Activated CD4-positive, alpha-beta T cell treated with anti-CD3 and anti-CD28 coated beads, Interleukin-2, amount 10 ng/mL, durations not matched to agents 24 days and 14 days (primary cell): ENCODE data around the gene ZNF485. TPM values are rescaled to one million over a fixed set of nuclear protein-coding genes. Genes with fewer than 3 reads are reported as not detected.
"Not testable (repeated sequence)": the region's sequence is repeated elsewhere in the genome, so short reads cannot be mapped to it uniquely, and the experiment has no call there.

ENCODE experiments used
- DNase-seq: peaks from one replicate; pipeline ENCODE4 v3.0.0; 2022
- H3K27ac Mint-ChIP-seq: one replicate; pipeline ENCODE4 v1.8.0; 2022; ENCODE audit warnings: mild to moderate bottlenecking, mixed read lengths
- H3K27me3 Mint-ChIP-seq: one replicate; pipeline ENCODE4 v1.8.0; 2022; ENCODE audit warnings: mixed read lengths
- H3K36me3 Mint-ChIP-seq: one replicate; pipeline ENCODE4 v1.8.0; 2022; ENCODE audit warnings: low read depth, mild to moderate bottlenecking, mixed read lengths
- H3K4me1 Mint-ChIP-seq: one replicate; pipeline ENCODE4 v1.8.0; 2021; ENCODE audit warnings: mixed read lengths
- H3K4me3 Mint-ChIP-seq: one replicate; pipeline ENCODE4 v1.8.0; 2022; ENCODE audit warnings: mild to moderate bottlenecking, moderate library complexity, mixed read lengths
- H3K9me3 Mint-ChIP-seq: one replicate; pipeline ENCODE4 v1.8.0; 2021; ENCODE audit warnings: mixed read lengths
- intact Hi-C: fragments of 100-400 bp; cut with micrococcal nuclease; formaldehyde crosslinking; loops from one replicate; pipeline ENCODE4 v1.15.1; 2023
- total RNA-seq: library from RNA; stranded (reverse); gene quantifications from 2 replicates; pipeline ENCODE4 v1.2.3, GENCODE V29; 2022

Gene ZNF485
- 7.1 and 9.2 TPM in 2 replicates for total RNA-seq

DNA sequence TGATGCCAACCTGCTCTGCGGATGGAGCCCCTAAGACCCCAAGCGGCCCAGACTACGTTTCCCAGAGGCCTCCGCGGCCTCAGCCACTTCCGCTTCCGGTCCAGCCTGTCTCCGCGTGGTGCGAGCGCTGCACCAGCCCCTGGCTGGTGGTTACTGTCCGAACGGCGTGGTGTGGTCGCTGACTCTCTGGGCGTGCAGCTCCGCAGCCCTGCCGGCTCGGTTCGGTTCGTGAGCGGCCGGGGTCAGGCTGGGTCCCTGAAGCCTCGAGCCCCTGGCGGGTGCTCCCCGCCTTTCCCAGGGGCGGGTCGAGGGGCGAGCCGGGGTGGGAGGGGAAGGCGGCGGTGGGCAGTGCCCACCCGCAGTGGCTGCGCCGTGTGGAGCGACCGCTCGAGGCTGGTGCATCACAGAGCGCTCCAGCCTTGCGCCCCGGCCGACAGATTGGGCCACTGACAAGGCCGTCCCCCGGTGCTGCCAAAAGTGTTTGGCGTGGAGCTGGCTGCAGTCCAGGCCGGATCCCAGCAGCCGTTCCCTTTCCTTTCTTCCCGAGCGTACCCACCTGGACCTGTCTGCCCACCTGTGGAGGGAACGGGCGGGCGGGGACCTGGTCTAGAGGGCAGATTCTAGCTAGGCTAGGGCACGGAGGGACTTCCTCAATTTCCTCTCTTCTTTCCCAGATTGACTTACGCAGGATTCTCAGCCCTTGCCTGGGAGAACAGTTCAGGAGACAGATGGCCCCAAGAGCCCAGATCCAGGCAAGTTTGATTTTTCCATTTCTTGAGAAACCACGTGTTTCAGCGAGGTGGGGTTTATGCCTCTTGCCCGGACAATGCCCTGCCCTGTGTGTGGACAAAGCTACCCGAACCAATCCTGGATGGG is at the start of gene ZNF485:
Gene ZNF485 (plus strand): TSS at position 116 of the 876 bp plus-strand sequence. CDS start 613 bp downstream, at position 729.
- Mint-ChIP-seq H3K9me3 (peaks cover 29% of the 10 kb centered on the region), H3K4me3 (peak within 1 kb of the TSS; percentile 85), H3K27me3 (no peaks in the 10 kb centered on the region), H3K36me3 (peaks cover 44% of the 10 kb centered on the region), H3K27ac (peak within 1 kb of the TSS; percentile 83), H3K4me1 (peaks cover 24% of the 10 kb centered on the region)
- intact Hi-C loops = loop anchor here (1.0 to 5.0 kb wide), 3 partner anchors 11 to 1054 kb away; partner anchors contain the start of gene ZNF32
- peak; percentile 87 for DNase-seq

DNA sequence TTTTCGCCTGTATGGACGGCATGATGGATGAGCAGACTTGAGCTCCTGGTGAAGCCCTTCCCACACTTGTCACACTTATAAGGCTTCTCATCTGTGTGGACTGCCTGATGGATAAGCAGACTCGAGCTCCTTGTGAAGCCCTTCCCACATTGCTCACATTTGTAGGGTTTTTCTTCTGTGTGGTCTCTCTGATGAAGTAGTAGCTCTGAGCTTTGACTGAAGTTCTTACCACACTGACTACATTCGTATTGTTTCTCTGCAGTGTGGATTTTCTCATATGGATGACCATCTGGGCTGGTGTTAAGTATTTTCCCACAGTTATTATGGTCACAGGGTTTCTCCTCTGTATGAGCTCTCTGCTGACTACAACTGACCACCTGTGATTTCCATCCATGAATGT is 49.0 kb upstream of the ZNF485 start:
- Mint-ChIP-seq H3K27me3 (no peaks in the 10 kb centered on the region), H3K27ac (no peak overlapping the region), H3K9me3 (peaks cover 45% of the 10 kb centered on the region), H3K4me3 (no peak overlapping the region), H3K4me1 (no peaks in the 10 kb centered on the region), H3K36me3 (peaks cover 30% of the 10 kb centered on the region)
- DNase-seq = no peak
- intact Hi-C loops = no loop called here

DNA sequence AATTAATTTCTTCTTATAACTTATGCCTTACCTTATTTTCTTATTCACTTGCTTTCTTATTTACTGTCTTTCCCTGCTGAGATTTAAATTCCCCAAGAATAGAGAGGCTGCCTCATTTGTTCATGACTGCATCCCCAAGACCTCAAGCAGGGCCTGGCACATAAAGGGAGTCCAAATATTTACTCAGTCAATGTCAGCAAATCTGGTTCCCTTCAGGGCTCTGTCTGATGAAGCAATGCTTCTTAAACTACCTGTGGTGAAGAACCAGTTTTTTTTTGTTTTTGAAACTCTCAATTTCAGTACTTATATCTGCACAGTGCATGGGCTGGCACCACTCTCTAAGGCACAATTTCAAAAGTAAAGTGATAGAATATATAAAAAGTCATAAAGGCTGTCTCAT is 36.6 kb upstream of the ZNF485 start:
- Mint-ChIP-seq H3K4me3 (no peak overlapping the region), H3K4me1 (peaks cover 12% of the 10 kb centered on the region), H3K27ac (no peak overlapping the region), H3K36me3 (peaks cover 14% of the 10 kb centered on the region), H3K27me3 (no peaks in the 10 kb centered on the region), H3K9me3 (peaks cover 5% of the 10 kb centered on the region)
- no peak for DNase-seq
- intact Hi-C loops = no loop called here

DNA sequence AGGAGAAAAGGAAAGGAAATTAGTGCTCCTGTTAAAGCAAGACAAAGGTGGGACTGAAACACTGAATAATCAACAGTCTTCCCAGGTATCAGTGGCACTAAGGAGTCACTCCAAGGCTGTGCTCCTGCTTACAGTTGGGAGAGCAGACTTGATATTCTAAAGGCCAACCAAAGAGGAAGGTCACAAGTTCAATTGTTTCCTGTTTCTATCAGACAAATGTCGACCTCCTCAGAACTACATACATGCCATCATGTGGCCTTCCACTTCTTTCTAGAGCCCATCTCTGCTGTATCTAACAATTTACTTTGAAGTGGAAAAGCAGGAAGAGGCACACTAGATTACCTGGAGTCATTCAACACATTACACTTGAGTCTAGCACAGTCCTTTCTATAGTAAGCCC is 35.3 kb upstream of the ZNF485 start:
- DNase-seq = no peak
- intact Hi-C loops = no loop called here
- no peak overlapping the region for H3K27ac Mint-ChIP-seq
- H3K4me1 Mint-ChIP-seq = peaks cover 23% of the 10 kb centered on the region
- peaks cover 18% of the 10 kb centered on the region for H3K9me3 Mint-ChIP-seq
- H3K36me3 Mint-ChIP-seq = peaks cover 18% of the 10 kb centered on the region
- no peak overlapping the region for H3K4me3 Mint-ChIP-seq
- H3K27me3 Mint-ChIP-seq = no peaks in the 10 kb centered on the region

DNA sequence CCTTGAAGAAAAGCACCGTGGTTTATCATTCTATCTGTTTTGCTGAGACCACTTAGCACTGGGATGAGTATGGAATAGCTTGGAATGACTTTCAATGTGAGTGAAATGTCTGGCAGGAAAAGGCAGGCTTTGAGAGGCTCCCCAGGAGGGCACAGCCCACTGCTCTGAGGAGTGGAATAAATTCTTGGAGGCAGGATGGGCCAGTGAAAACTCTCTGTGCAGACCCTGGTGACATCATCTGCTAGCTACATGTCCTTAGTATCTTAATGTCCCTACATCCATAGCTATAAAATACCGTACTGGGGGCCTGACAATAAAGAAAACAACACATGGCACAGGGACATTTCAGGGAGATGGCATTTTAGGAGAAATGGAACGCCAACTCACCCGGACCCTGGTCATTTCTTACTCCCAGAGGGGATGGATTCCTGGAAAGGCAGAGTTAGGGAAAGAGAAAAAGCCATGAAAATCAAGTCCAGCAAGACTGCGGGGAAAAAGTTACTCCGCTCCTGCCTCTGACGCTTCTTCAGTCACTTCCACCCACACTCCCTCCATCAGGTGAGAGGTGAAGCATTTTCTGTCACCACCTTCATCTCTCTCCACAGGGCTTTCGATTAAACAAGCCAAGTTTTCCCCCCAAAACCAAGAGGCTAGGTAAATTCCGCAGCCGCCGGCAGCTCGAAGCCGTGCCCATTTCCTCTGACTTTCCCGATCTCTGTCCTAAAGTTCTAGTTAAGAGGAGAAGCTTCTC is 32.8 kb upstream of the ZNF485 start:
- peaks cover 31% of the 10 kb centered on the region for H3K9me3 Mint-ChIP-seq
- no peak for DNase-seq
- peaks cover 25% of the 10 kb centered on the region for H3K4me1 Mint-ChIP-seq
- peak overlapping the region; percentile 62 for H3K4me3 Mint-ChIP-seq
- no peaks in the 10 kb centered on the region for H3K27me3 Mint-ChIP-seq
- H3K36me3 Mint-ChIP-seq = peaks cover 16% of the 10 kb centered on the region
- H3K27ac Mint-ChIP-seq = no peak overlapping the region
- intact Hi-C loops = no loop called here

DNA sequence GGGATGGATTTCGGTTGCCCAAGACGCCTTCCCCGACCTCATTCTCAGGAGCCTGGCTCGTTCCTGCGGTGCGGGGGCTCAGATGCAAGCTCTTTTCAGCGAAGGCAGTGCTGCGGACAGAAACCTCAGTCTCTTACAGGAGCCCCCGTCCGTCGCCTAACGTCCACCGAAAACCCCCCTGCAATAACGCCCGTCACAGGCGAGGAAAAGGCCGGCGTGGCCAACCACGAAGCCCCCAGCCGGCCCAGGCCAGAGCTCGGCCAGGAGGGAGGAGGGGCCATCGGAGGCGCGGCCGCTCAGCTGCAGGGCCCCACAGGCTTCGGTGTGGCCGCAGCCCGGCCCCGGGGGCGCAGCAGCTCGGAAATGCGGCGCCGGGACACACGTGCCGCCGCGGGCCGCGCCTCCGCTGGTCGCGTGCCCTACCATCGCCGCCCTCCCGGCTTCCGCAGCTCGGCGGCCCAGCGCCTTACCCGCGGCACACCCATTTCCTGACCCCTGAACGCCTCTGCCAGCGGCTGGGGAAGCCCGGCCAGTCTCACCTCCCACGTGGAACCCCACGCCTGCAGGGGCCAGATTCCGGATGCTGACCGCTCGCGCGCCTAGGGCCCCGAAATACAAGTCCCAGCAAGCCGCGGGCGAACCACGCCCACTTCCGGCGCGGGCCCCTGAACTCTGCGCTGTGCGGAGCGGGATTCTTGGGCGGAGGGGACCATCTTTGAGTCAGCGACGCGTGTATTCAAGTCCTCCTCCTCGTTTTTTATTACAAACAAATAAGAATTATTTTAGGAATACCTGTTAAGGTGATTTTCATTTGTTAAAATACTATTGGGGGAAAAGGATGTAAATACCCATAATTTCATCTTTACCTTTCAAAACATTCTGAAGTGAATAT is 32.0 kb upstream of the ZNF485 start, which contains the start of gene ZNF239:
Gene ZNF239 (minus strand): TSS at position 616 of the 892 bp plus-strand sequence. CDS start 16,537 bp downstream, outside the sequence.
- H3K4me1 Mint-ChIP-seq = peaks cover 25% of the 10 kb centered on the region
- intact Hi-C loops = loop anchor here (1.0 kb wide), 1 partner anchor 21 kb away; no protein-coding TSS in a partner anchor

DNA sequence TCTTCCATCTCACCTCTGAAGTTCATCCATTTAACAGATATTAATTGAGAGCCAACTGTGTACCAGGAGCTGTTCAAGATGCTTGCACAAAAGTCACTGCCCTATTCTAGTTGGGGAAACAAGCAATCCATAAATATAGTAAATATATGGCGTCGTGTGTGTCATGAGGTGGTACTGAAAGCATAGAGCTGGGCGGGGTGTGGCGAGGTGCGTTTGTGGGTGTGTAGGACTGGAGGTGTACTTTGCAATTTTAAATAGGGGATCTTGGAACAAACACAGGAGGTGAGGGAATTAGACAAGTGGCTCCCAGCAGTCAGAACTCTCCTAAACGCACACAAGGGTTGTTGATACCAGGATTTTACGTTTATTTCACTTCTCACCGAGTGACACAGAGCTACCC is 31.3 kb upstream of the ZNF485 start:
- Mint-ChIP-seq H3K27me3 (peaks cover 4% of the 10 kb centered on the region), H3K4me1 (peaks cover 25% of the 10 kb centered on the region), H3K9me3 (peaks cover 38% of the 10 kb centered on the region), H3K36me3 (peaks cover 16% of the 10 kb centered on the region), H3K4me3 (peak overlapping the region; percentile 80), H3K27ac (no peak overlapping the region)
- no peak for DNase-seq
- intact Hi-C loops = loop anchor here (1.0 kb wide), 1 partner anchor 20 kb away; no protein-coding TSS in a partner anchor

More for the DNA sequence above, 32.0 kb upstream of the ZNF485 start, which contains the start of gene ZNF239:
- no peaks in the 10 kb centered on the region for H3K27me3 Mint-ChIP-seq
- DNase-seq = peak; percentile 91
- peaks cover 16% of the 10 kb centered on the region for H3K36me3 Mint-ChIP-seq
- peaks cover 34% of the 10 kb centered on the region for H3K9me3 Mint-ChIP-seq
- H3K4me3 Mint-ChIP-seq = peak within 1 kb of the TSS; percentile 80
- peak within 1 kb of the TSS; percentile 82 for H3K27ac Mint-ChIP-seq

DNA sequence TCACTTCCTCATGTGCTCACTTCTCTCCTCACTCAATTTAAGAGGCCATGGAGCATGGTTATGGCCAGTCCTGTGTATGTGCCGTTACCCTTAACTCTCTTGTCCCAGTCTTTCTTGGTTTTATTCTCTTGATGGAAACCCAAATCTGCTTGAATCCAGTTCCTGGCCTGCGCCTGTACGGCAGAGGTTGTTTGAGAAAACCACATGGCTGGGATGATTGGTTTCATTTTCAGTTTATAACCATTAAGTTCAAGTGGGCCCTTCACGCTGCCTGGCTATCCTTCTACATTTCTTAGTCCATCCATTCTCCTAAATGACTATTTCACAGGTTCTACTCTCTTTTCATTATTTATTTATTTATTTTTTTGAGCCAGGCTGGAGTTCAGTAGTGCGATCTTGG is 30.2 kb upstream of the ZNF485 start:
- Mint-ChIP-seq H3K27ac (no peak overlapping the region), H3K27me3 (peaks cover 4% of the 10 kb centered on the region), H3K36me3 (peaks cover 12% of the 10 kb centered on the region), H3K4me3 (peak overlapping the region; percentile 61), H3K4me1 (peaks cover 21% of the 10 kb centered on the region), H3K9me3 (peaks cover 37% of the 10 kb centered on the region)
- no peak for DNase-seq
- intact Hi-C loops = no loop called here

DNA sequence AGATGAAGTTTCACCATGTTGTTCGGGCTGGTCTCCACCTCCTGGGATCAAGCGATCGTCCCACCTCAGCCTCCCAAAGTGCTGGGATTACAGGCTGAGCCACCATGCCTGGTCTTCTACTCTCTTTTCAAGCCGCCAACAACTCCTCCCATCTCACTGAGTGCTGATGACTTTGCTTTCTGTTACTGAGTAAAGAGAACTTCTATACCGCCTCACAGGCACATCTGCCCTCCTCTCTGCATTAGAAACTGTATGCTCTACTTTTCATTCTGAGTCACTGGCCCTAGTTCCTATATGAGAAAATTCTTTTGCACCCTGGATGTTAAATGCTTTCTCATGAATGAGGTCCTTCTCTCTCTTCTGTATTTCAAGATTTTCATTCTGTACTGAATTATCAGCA is 29.7 kb upstream of the ZNF485 start:
- intact Hi-C loops = no loop called here
- H3K27me3 Mint-ChIP-seq = peaks cover 6% of the 10 kb centered on the region
- H3K4me3 Mint-ChIP-seq = no peak overlapping the region
- peaks cover 19% of the 10 kb centered on the region for H3K4me1 Mint-ChIP-seq
- peaks cover 14% of the 10 kb centered on the region for H3K36me3 Mint-ChIP-seq
- DNase-seq = no peak
- H3K27ac Mint-ChIP-seq = no peak overlapping the region
- peaks cover 43% of the 10 kb centered on the region for H3K9me3 Mint-ChIP-seq

DNA sequence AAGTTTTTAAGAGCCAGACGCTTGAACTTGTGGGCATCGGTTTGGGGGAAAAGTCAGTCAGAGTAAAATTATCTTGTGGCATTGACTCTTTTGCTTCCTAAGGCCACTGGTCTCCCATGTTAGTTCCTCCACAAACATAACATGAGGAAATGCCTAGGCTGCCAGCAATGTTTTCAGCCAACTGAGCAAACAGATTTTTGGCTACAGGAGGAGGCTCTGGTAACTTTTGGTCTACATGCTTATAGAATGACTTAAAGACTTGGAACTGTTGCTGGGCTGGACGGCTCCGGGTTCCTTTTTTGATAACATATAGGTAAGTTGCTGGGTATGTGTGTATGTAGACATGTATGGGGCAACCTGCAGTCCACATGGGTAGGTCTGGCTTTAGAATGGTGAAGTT is 22.2 kb upstream of the ZNF485 start:
- no peak for DNase-seq
- Mint-ChIP-seq H3K27ac (no peak overlapping the region), H3K4me1 (no peaks in the 10 kb centered on the region), H3K9me3 (peaks cover 30% of the 10 kb centered on the region), H3K4me3 (no peak overlapping the region), H3K36me3 (peaks cover 2% of the 10 kb centered on the region), H3K27me3 (peaks cover 10% of the 10 kb centered on the region)
- intact Hi-C loops = no loop called here

DNA sequence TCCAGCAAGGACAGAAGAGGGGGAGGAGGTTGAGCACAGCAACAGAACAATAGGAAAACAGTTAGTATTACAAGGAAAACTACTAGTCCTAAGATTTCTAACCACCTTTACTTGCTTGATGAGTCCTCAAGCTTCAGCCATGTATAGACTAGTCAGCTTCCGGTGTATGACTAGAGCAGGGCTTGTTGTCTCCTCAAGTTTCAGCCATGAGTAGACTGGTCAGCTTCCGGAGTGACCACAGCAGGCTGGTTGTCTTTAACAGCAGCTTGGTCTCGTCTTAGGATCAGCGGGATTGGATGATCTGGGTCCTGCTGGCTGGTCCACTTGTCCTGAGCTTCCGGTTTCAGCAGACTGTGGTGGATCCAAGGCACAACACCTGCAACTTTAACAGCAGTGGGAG is 21.2 kb upstream of the ZNF485 start:
- H3K36me3 Mint-ChIP-seq = peaks cover 2% of the 10 kb centered on the region
- intact Hi-C loops = no loop called here
- H3K27ac Mint-ChIP-seq = no peak overlapping the region
- no peak overlapping the region for H3K4me3 Mint-ChIP-seq
- H3K4me1 Mint-ChIP-seq = no peaks in the 10 kb centered on the region
- H3K27me3 Mint-ChIP-seq = peaks cover 8% of the 10 kb centered on the region
- H3K9me3 Mint-ChIP-seq = peaks cover 28% of the 10 kb centered on the region
- no peak for DNase-seq

DNA sequence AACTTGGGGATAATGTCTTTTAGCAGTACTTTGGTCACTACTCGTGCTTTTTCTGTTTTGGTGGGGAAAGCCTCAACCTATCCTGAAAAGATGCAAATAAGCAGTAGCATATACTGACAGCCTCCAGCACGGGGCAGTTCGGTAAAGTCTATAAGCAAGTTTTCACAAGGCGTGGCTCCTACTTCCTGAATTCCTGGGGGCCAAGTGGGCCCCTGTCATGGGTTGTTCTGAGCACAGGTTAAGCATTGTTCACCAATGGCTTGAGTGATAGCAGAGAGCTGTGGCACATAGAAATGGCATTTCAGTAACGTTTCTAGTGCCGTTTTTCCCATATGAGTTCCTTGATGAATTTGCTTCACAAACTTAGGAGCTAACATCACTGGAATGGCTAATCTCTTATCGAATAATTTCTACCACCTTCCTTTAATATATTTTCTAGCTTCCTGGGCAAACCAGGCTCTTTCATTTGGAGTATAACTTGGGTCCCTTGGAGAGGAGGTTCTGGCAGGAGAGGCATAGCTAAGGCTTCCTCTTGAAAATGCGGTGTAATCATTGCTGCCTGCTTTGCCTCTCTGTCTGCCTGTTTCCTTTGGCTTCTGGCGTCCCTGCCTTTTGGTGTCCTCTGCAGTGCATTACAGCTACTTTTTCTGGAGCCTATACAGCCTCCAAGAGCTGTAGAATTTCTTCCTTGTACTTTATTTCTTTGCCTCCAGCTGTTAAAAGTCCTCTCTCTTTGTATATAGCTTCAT is 20.1 kb upstream of the ZNF485 start:
- Mint-ChIP-seq H3K27ac (no peak overlapping the region), H3K4me1 (no peaks in the 10 kb centered on the region), H3K27me3 (peaks cover 8% of the 10 kb centered on the region), H3K4me3 (no peak overlapping the region), H3K36me3 (peaks cover 2% of the 10 kb centered on the region), H3K9me3 (peaks cover 28% of the 10 kb centered on the region)
- DNase-seq = no peak
- intact Hi-C loops = no loop called here

DNA sequence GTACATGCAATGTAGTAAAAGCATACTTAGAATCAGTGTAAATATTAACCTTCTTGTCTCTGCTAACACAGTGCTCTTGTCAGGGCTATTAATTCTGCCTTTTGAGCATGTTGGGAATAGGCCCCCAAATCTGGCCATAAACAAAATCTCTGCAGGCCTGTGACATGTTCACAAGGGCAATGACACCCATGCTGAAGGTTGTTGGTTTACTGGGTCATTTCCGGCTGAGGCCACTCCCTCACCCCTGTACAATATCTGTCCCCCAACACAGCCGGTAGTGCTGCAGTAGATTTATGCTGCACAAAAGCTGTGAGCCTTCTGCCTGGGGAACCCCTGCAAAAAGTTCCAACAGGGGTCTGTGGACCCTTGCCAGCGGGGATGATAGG is 19.5 kb upstream of the ZNF485 start:
- DNase-seq, H3K27me3 Mint-ChIP-seq, H3K36me3 Mint-ChIP-seq, intact Hi-C loops, H3K4me3 Mint-ChIP-seq, H3K4me1 Mint-ChIP-seq, H3K27ac Mint-ChIP-seq: not testable (repeated sequence)
- H3K9me3 Mint-ChIP-seq = peaks cover 27% of the 10 kb centered on the region
